CD4-positive, alpha-beta T cell treated with Interleukin-4 for 1 hour (primary cell): Measurements from ENCODE around the gene R3HCC1L.

Experiments
- DNase-seq, 2 donors: peaks; one replicate each; pipeline ENCODE4 v3.0.0-alpha.2; 2020 to 2022

Gene R3HCC1L

GRCh38 chr10:98238391-98238790 is 103.9 kb downstream of the R3HCC1L start:
- no peak for DNase-seq

GRCh38 chr10:98240524-98240923 is 106.1 kb downstream of the R3HCC1L start:
- DNase-seq, result no peak

GRCh38 chr10:98242823-98243222 is 108.4 kb downstream of the R3HCC1L start:
- DNase-seq, result no peak

- DNase-seq, result no peak
Observed at GRCh38 chr10:98244141-98244540, 109.7 kb downstream of the R3HCC1L start.

- DNase-seq, result no peak
Observed at GRCh38 chr10:98244586-98244985, 110.1 kb downstream of the R3HCC1L start.

- DNase-seq, result no peak
Observed at GRCh38 chr10:98246911-98247805, 112.7 kb downstream of the R3HCC1L start.

- no peak for DNase-seq
Observed at GRCh38 chr10:98248018-98248417, 113.6 kb downstream of the R3HCC1L start.

GRCh38 chr10:98249134-98249533 is 114.7 kb downstream of the R3HCC1L start:
- no peak for DNase-seq

GRCh38 chr10:98251399-98251798 is 116.9 kb downstream of the R3HCC1L start:
- DNase-seq, result no peak

GRCh38 chr10:98252464-98252863 is 118.0 kb downstream of the R3HCC1L start:
- no peak for DNase-seq

GRCh38 chr10:98253499-98253898 is 119.0 kb downstream of the R3HCC1L start:
- no peak for DNase-seq

GRCh38 chr10:98254234-98254974 is 119.9 kb downstream of the R3HCC1L start:
- DNase-seq, result no peak

GRCh38 chr10:98255146-98255877 is 120.9 kb downstream of the R3HCC1L start:
- no peak for DNase-seq

- DNase-seq, result no peak
Observed at GRCh38 chr10:98256692-98257091, 122.2 kb downstream of the R3HCC1L start.

GRCh38 chr10:98257198-98257597 is 122.7 kb downstream of the R3HCC1L start:
- DNase-seq, result no peak

- DNase-seq, result no peak
Observed at GRCh38 chr10:98257961-98258360, 123.5 kb downstream of the R3HCC1L start.

GRCh38 chr10:98258683-98259454 is 124.4 kb downstream of the R3HCC1L start:
- DNase-seq, result no peak

- DNase-seq, result peak in 1 of 2 donors; percentile 50
Observed at GRCh38 chr10:98259606-98260315, 125.3 kb downstream of the R3HCC1L start.

GRCh38 chr10:98260350-98260749 is 125.9 kb downstream of the R3HCC1L start:
- no peak for DNase-seq

- DNase-seq, result no peak
Observed at GRCh38 chr10:98260752-98261151, 126.3 kb downstream of the R3HCC1L start.

GRCh38 chr10:98261436-98262277 is 127.2 kb downstream of the R3HCC1L start:
- DNase-seq, result no peak
